SU-DHL-6 (cell line): ENCODE results near the gene NPDC1.

ENCODE experiments used
- CTCF ChIP-seq: fragments of 200-600 bp; sonication (generic); IDR thresholded peaks from one replicate; pipeline ENCODE4 v1.5.1; 2017; ENCODE audit warnings: antibody characterized with exemption, mild to moderate bottlenecking, low read length, moderate library complexity; ENCODE audit not compliant: insufficient read depth, poor library complexity, severe bottlenecking
- EZH2phosphoT487 ChIP-seq: fragments of 200-600 bp; sonication (generic), shearing (Covaris generic); conservative IDR thresholded peaks from 2 replicates; pipeline ENCODE4 v1.6.1; 2018; ENCODE audit warnings: mild to moderate bottlenecking, antibody characterized with exemption, low read length, moderate library complexity, mixed read lengths

- no peak for TF ChIP-seq CTCF
- TF ChIP-seq EZH2phosphoT487, result no peak
Measured at GRCh38 chr9:137007816-137008270, 38.1 kb downstream of the NPDC1 start.
